GM12864 (cell line): ENCODE data around the gene EMILIN2.

Experiments
- DNase-seq: peaks from one replicate; pipeline ENCODE4 v3.0.0-alpha.2; 2011; ENCODE audit warnings: low read depth
- H3K4me3 ChIP-seq: 2 replicates; pipeline ENCODE4 v1.5.1; 2011; ENCODE audit warnings: mild to moderate bottlenecking, low read depth, low read length, control low read depth
- TF ChIP-seq, protein P1 (sequence below): IDR thresholded peaks from 2 replicates; pipeline ENCODE4 v1.5.1; 2011; ENCODE audit warnings: low read depth, mild to moderate bottlenecking, moderate library complexity, low read length, control low read depth, inconsistent platforms; ENCODE audit errors: missing control alignments

The EMILIN2 gene

DNA sequence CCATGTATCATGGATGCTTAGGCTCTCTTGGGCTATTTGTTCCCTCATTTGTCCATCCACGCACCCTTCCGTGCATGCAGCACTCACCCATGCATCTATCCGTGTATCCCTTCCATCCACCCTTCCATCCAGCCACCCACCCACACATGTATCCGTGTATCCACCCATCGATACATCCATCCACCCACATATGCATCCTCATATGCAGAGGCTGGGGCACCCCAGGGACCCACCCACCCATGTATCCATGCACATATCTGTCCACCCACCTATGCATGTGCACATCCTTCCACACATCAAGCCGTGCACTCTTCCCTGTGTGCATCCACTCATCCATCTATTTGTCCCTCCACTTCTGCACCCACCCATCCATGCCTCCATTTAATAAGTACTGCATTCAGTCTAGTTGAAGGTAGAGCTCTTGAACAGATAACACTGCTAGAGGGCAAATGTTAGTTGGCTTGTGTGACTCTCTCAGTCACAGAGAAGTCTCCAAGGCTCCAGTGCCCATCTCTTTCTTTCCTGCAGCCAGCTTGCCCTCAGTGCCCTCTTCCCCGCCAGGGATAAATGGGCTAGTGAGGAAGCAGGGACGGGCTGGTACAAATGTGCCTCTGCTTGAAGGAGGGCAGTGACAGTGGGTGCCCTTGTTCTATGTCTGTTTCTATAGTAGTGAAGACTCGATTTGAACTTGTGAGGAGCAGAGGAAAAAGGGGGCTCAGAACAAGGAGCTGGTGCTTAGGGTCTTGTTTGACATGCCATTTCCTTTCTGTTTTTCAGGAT is 61.5 kb downstream of the EMILIN2 start:
- H3K4me3 ChIP-seq, result no peak overlapping the region
- DNase-seq, result no peak
- TF ChIP-seq, protein P1, sequence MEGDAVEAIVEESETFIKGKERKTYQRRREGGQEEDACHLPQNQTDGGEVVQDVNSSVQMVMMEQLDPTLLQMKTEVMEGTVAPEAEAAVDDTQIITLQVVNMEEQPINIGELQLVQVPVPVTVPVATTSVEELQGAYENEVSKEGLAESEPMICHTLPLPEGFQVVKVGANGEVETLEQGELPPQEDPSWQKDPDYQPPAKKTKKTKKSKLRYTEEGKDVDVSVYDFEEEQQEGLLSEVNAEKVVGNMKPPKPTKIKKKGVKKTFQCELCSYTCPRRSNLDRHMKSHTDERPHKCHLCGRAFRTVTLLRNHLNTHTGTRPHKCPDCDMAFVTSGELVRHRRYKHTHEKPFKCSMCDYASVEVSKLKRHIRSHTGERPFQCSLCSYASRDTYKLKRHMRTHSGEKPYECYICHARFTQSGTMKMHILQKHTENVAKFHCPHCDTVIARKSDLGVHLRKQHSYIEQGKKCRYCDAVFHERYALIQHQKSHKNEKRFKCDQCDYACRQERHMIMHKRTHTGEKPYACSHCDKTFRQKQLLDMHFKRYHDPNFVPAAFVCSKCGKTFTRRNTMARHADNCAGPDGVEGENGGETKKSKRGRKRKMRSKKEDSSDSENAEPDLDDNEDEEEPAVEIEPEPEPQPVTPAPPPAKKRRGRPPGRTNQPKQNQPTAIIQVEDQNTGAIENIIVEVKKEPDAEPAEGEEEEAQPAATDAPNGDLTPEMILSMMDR, result no peak

DNA sequence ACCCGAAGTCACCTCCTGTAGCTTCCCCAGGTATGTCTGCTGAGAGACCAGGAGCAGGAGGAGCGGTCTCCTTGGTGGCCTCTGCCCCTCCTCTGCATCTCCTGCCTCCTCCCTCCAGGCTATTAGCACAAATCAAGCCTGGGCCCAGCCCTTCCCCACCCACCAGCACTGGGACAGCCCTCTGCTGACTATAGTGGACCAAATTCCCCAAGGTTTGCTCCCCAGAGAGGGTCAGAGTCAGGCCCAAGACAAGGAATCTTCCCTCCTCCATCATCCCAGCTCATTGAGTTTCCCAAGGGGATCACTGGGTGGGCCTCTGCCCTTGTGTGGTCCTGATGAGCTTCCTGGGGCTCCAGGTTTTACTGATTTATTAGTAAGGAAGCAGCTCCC is 62.1 kb downstream of the EMILIN2 start:
- H3K4me3 ChIP-seq, result no peak overlapping the region
- DNase-seq, result no peak
- TF ChIP-seq, protein P1, result no peak

DNA sequence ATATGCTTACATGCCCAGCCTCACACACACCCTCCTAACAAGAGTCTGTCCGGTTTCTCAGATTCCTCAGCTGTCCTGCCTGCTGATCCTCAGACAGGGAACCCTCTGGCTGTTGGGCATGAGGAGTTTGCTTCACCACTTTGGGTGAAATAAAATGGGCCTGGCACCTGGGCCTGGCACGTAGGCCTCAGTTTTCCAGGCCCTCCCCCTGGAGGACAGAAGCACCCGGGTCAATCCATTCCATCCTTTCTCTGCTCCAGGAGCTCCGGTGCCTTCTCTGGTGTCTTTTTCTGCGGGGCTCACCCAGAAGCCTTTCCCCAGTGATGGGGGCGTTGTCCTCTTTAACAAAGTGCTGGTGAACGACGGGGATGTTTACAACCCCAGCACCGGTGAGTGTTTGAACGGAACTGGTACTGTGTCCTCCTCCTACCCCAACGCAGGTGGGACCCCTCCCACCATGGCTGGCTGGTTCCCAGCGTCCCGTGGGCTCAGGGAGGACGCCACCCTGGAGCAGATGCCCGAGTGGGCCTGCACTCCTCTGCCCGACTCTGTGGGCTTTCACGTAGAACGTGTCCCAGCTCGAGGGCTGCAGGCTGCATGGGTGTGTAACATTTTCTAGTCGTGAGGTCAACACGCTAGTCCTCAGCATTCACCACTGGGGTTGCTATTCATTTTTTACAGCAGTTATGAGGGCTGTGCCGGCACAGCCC is 62.8 kb downstream of the EMILIN2 start:
- TF ChIP-seq, protein P1, result no peak
- no peak overlapping the region for H3K4me3 ChIP-seq
- DNase-seq, result no peak

DNA sequence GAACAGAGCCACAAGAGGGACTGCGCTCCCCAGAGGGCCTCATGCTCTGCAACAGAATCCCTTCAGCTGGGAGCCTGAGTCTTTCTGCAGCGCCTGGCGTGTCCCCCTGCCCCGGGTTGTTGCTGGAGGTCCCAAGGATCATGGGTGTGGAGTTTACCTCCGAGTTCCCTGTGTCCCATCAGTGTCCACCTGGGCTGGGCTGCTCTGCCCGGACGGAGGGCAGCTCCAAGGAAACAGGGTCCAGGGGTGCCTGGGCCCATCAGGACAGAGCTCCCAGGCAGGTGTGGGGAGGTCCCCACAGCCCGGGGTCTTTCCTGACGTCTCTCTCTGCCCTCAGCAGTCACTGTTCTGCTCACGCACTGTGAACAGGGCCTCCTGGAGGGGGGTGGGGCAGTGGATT is 63.5 kb downstream of the EMILIN2 start:
- TF ChIP-seq, protein P1, result no peak
- DNase-seq, result no peak
- H3K4me3 ChIP-seq, result no peak overlapping the region

DNA sequence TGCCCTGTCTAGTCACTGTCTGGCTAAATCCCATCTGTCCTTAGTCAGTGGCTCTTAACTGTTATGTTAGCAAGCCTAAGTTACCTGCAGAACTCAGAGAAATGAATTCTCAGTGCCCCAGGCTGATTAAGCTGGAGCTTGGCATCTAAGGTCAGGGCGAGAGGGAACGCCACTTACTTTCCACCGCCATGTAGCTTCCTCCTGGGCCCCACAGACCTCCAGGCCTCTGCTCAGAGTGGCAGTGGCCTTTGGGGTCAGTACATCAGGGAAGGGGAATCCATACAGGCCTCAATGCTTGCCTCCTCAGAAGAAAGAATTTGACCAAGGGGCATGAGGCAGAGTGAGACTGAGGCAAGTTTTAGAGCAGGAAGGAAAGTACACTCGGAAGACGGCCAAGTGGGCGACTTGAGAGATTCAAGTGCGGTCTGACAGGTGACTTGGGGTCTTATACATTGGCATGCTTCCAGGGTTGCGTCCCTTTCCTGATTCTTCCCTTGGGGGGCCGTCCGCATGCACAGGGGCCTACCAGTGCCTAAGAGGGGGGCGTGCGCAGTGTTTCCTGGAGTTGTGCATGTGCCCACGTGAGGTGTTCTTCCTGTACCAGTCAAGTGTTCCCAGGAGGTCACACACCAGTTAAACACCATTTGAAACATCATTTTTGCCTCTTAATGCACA is 64.1 kb downstream of the EMILIN2 start:
- no peak for DNase-seq
- TF ChIP-seq, protein P1, result no peak
- no peak overlapping the region for H3K4me3 ChIP-seq

DNA sequence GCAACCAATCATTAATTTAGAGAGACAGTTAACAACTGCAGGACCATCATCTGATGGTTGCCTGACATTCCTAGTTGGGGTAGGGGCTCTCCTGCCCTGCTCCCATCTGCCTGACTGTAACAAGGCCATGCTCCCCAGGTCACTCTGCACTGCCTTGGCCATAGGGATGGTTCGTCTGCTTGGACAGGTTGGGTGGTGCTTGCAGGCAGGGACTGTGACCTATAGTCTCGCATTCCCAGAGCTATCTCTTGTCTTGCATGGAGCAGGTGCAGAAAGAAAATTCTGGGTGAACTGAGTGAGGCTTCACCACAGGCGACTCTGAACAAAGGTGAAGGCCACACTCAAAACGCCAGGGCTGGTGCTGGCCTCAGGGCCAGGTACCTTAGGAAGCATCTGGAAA is 64.7 kb downstream of the EMILIN2 start:
- TF ChIP-seq, protein P1, result no peak
- no peak for DNase-seq
- no peak overlapping the region for H3K4me3 ChIP-seq
